Subcutaneous adipose tissue (tissue), 4 donors: ENCODE data around the gene ALKBH1. TPM values are rescaled to one million over a fixed set of nuclear protein-coding genes. Genes with fewer than 3 reads are reported as not detected.

Experiments
- CTCF ChIP-seq: fragments of 450-650 bp; IDR thresholded peaks from one replicate; pipeline ENCODE4 v1.5.1; 2016; ENCODE audit warnings: low read depth, mild to moderate bottlenecking, control low read depth, antibody characterized with exemption, moderate library complexity
- total RNA-seq, 4 donors: library from RNA; depleted of rRNA; stranded (reverse); fragments of >200 nt; gene quantifications; one replicate each; pipeline ENCODE4 v1.1.0, GENCODE V29; 2016

ALKBH1 gene
- total RNA-seq, 4 donors from 2014 or later: 7.5 to 14.0 (median 11.4) TPM

- no peak for TF ChIP-seq CTCF
These were observed 23.2 kb upstream of the ALKBH1 start for GRCh38 chr14:77730976-77731497.

- no peak for TF ChIP-seq CTCF
These were observed 14.5 kb upstream of the ALKBH1 start for GRCh38 chr14:77722301-77722700.

- no peak for TF ChIP-seq CTCF
These were observed 13.6 kb upstream of the ALKBH1 start for GRCh38 chr14:77721437-77721836.

GRCh38 chr14:77717608-77718305, 9.9 kb upstream of the ALKBH1 start:
- no peak for TF ChIP-seq CTCF

GRCh38 chr14:77714926-77715325, 7.1 kb upstream of the ALKBH1 start:
- no peak for TF ChIP-seq CTCF

GRCh38 chr14:77710364-77710763, 2.5 kb upstream of the ALKBH1 start:
- no peak for TF ChIP-seq CTCF

- TF ChIP-seq CTCF: no peak
These were observed 1.6 kb upstream of the ALKBH1 start for GRCh38 chr14:77709412-77709811.
